DMS53 treated with DMSO at 0.1 percent for 48 hours (cell line): ENCODE results near the gene IREB2.
"Not testable (repeated sequence)": the region's sequence is repeated elsewhere in the genome, so short reads cannot be mapped to it uniquely, and the experiment has no call there.

ENCODE experiments used
- DNase-seq: peaks from one replicate; lab custom pipeline; 2025; ENCODE audit not compliant: unreplicated experiment; lab: John Stamatoyannopoulos, UW

IREB2 gene, protein sequence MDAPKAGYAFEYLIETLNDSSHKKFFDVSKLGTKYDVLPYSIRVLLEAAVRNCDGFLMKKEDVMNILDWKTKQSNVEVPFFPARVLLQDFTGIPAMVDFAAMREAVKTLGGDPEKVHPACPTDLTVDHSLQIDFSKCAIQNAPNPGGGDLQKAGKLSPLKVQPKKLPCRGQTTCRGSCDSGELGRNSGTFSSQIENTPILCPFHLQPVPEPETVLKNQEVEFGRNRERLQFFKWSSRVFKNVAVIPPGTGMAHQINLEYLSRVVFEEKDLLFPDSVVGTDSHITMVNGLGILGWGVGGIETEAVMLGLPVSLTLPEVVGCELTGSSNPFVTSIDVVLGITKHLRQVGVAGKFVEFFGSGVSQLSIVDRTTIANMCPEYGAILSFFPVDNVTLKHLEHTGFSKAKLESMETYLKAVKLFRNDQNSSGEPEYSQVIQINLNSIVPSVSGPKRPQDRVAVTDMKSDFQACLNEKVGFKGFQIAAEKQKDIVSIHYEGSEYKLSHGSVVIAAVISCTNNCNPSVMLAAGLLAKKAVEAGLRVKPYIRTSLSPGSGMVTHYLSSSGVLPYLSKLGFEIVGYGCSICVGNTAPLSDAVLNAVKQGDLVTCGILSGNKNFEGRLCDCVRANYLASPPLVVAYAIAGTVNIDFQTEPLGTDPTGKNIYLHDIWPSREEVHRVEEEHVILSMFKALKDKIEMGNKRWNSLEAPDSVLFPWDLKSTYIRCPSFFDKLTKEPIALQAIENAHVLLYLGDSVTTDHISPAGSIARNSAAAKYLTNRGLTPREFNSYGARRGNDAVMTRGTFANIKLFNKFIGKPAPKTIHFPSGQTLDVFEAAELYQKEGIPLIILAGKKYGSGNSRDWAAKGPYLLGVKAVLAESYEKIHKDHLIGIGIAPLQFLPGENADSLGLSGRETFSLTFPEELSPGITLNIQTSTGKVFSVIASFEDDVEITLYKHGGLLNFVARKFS

DNA sequence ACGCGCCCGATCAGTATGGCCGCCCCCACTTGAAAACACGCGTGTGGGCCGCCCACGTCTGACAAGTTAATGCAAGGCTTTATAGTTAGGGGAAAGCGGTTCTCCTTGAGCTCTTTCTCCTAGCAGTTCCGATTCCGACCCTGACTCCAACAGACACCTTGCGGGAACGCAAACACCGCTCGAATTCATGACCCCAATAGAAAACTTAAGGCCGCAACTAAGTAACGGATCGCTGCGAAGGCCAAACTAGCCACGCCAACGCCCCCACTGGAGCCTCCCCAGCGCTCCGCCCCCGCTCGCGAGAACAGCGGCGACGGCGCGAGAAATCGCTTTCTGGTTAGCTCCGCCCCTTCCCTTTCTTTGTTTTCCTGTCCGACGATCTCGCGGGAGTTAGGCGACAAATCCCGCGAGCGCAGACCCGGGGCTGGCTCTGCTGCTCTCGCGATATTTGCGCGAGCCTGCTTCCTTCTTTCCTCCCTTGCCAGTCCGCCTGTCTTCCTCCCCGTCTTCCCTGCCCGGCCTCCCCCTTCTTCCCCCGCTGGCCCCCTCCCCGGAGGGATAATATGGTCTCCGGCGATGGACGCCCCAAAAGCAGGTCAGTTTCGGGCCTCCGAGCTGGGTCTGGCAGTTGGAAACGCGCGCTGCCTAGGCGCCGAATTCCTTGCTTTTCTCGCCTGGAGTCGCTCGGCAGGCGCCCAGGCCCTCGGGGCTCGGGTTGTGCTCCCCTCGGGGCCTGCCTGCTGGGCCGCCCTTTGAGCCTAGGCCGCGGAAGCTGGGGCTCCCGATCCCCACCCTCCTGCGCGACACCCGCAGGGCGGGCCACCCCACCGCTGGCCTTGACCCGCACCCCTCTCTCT, at the start of gene IREB2:
Gene IREB2, plus strand, starts transcription at position 455 of the 857 bp plus-strand sequence. Its CDS starts 122 bp downstream, at position 577.
- DNase-seq, result peak; percentile 93

DNA sequence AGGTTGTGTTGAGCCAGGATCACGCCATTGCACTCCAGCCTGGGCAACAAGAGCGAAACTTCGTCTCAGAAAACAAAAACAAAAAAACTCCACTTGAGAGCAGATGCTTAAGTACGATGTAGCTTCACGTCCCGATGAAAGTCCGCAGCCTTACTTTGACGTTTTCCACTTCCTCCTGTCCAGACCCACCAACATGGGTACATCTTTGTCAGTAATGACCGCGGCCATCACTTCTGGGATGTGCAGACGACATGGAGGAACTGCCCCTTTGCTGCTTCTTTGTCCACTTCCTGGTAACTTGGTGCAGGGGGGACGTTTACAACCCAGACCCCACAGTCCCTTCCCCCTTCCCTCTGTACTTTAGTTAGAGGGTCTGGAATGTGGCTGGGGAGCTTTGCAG, 49.2 kb upstream of the IREB2 start:
- DNase-seq, result no peak

DNA sequence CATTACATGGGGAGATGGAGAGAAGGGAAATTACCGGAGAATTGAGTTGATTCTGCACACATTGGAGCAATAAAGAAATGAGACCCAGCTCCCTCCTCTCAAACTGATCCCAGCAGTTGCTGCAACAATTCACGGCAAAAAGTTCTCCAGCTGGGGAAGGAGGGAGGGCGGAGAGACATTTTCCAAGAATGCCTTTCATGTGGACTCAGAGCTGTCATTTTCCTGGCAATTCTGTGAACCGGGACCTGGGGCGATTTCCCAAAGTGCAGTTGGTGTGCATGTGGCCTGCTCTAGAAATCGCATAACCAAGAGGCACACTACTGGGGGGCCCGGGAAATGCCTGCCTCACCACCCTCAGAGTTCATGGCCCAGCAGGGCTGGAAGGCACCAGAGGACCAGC, 48.7 kb upstream of the IREB2 start:
- no peak for DNase-seq

DNA sequence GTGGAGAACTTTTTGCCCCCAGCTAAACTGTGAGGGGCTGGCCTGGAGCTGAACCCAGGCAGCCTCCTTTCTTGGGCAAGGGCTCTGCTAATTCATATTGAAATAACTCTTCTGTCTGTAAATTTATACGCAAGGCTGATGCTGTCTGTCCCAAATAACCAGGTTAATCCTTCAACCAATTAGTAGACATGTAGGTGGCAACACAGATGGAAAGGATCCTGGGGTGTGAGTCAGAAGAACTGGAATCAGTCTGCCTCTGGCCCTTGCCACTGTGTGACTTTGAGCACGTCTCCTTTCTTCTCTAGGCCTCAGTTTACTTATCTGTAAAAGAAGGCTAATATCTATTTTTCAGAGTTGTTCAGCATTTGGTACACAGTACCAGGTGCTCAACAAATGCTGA, 48.3 kb upstream of the IREB2 start:
- no peak for DNase-seq

DNA sequence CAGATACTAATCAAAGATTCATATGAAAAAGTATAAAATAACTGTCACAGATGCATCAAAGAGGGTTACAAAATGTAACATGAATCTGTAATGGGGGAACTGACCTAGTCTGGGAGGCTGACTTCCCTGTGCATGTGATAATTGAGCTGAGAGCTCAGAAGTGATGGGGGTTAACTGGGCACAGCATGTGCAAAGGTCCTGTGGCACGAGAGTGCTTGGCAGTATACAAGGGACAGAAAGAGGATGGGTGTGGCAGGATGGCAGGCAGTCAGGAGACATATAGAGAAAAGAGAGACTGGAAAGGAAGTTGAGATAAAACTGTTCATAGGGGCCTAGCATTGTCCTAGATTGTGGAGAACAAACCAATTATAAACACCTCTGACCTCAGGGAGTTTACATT, 47.8 kb upstream of the IREB2 start:
- DNase-seq, result no peak

DNA sequence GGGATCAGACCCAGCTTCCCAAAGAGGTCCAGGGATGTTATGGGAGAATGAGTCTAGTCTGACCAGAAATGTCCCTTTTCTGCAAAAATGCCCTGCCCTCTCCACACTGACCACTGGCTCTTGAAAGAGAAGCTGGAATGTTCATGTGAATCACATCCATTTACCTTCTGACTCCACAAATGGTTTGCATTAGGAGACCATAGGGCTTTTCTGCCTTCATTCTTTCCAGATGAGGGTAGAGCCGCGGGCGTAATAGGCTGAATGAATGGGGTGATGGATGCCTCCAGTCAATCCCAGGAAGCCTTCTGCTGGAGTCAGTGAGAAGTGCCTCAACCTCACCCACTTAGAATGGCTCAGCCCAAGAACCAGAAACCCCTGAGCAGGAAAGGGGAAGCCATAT, 47.2 kb upstream of the IREB2 start:
- DNase-seq, result no peak

DNA sequence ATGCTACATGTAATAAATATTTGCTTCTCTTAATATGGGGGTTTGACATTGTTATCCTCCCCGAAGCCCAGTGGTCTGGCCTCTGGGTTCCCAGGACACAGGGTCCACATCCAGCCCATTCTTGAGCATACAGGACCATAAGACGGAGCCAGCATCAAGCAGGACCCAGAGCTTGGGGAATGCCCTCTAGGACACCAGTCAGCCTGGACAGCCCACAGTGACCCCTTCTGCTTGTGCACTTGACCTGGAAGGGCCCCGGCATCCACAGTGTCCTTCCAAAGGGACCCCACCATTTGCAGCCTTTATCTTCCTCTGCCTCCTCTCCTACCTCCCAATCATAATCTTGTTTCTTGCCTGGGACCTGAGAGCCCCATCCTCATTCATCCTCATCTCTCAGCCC, 46.2 kb upstream of the IREB2 start:
- no peak for DNase-seq

DNA sequence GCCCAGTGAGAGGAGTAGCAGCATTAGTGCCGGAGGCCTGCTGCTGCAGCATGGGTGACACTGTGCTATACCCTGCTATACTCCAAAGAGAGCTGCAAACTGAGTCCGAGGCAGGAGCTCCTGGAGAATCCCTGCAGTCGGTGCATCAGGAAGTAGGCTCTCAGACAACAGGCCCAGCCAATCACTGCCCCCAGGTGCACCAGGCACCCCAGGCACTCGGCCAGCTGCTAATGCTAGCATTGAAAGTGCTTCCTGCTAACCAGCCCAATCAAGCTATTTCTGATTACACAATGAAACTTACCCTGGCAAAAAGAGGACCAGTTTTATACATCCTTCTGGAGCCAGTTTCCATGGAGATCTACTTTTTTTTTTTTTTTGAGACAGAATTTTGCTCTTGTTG, 45.6 kb upstream of the IREB2 start:
- peak; percentile 82 for DNase-seq

DNA sequence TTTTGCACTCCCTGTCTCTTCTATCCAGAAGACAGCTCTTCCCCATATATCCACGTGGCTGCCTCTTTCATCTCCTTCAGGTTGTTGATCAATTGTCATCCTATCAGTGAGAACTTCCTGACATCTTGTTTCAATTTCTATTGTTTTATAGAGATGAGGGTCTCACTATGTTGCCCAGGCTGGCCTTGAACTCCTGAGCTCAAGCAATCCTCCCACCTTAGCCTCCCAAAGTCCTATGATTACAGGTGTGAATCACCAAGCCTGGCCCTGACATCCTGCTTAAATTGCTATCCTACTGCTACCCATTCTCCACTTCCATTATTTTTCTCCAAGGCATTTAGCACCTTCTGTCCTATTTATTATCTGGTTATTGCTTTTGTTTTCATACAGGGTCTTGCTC, 44.9 kb upstream of the IREB2 start:
- no peak for DNase-seq

DNA sequence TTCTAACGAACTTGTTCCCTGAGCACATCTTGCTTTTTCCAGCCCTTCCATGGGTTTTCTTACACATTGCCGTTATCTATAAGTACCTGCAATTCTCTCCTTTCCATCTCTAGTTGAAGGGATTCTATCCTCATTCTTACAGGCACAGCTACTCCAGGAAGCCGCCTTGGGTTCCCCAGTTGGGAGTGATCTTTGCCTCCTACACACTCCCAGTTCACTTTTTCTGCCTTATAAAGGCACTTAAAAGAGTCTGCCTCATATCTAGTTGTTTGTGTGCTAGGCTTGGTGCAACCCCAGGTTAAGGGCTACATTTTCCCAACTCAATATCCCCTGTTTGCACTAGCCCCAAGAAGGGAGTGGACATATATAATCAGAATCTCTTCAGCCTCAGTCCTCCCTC, 44.0 kb upstream of the IREB2 start:
- no peak for DNase-seq

DNA sequence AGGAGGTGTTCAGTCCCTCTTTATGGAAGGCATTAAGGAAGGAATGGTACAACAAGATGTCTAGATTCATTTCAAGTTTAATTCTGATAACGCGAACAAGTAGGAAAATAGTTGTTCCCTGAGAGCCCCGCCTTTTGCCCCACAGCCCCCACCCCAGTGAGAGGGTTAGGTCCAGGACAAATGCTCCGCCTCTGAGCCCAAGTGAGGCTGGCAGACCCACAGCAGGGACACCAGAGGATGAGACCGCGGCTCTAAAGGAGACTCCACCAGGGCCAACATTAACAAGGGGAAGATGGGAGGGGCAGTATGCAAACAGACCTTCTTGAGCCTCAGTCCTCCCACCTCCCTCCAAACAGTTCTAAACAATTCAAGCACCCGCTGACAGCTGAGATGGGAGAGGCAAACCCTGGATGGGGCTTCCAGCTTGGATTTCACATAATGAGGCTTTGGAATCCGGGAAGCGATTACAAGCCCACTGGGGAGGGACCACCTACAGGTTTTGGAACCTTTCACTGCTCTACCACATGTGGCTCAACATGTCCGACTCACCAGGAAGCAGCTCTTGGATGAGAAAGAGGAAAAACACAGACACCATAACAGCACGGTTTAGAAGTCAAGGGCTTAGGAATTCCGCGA, 42.9 kb upstream of the IREB2 start:
- DNase-seq, result no peak

DNA sequence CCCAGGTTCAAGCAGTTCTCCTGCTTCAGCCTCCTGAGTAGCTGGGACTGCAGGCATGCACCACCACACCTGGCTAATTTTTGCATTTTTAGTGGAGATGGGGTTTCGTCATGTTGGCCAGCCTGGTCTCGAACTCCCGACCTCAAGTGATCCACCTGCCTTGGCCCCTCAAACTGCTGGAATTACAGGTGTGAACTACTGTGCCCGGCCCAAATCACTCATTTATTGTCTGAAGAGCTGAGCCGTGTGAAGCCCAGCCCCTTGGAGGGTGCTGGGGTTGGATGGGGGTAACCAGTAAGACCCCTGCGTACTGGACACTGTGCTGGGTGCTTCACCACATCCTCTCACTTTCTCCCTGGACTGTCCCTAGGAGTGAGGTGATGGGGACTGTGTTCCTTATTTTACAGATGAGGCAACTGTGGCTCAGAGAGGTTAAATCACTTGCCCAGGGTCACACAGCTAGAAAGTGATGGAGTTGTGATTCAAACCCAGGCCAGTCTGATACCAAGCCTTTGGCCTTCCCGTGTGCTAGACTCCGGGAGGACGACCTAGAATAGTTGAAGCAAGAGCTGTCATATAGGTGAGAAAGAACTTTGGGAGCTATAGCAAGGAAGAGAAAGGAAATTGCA, 41.7 kb upstream of the IREB2 start:
- DNase-seq, result no peak

DNA sequence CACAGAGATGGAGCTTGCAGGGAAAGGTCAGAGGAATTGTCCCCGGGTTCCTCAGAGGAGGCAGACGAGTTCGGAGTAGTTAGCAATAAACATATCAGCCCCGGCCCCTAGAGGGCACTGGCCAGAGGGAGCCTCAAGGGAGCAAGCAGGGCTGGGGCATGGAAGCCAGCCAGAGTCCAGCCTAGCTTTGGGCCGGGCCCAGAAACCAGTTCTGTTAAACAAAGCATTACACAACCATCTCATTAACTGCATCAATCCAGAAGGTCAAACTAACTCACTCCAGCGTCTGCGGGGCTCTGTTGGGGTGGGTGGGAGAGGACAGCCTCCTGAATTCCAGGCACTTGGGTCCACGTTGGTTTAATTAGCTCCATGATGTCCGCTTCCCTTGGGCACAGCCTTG, 41.0 kb upstream of the IREB2 start:
- DNase-seq, result no peak

DNA sequence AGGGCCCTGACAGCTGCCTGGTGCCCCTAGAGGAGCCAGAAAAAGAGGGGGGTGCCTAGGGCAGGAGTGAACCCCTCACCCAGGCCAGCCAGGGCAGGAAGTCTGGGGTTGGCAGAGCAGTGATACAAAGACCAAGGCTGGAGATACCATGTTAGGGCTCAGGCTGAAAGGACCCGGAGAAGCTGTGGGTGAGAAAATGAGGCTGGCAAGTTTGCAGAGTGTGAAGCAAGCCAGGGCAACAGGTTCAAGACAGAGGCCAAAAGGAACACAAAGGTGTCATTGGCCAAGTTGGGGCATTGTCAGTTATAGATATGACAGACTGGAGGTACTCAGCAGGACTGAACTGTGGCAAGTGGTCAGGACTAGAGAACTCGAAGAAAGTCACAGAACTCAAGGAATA, 40.6 kb upstream of the IREB2 start:
- DNase-seq, result no peak

DNA sequence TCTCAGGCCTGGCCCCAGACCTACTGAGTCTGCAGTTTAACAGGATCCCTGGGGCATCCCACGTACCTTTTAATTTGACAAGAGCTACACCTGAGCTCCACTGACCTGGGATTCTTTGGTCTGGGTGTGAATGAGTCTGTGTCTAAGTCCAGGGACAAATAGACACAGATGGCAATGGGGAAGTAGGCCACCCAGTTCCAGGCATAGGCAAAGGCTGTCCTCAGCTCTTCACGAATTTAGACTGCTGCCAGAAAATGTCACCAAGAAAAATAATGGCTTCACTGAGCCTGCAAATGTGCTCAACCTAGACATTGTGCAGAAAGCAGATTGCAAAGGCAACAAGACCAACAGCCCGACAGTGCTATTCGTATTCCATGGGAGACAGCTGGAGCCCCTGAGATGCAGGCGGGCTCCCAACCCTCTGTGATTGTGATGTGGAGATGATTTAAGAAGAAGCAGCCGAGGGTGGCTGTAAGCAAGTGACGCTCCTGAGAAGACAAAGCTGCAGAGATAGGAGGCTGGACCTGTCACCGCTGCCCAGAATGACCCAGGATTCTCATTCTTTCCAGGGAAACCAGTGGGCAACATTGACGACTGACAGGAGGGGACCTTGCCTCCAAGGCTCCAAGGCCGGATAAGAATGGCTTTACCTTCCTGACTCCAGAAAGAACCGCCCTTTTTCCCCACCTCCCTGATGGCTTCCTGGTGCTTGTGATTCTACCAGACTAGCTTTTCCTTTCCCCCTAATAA, 39.8 kb upstream of the IREB2 start:
- no peak for DNase-seq

DNA sequence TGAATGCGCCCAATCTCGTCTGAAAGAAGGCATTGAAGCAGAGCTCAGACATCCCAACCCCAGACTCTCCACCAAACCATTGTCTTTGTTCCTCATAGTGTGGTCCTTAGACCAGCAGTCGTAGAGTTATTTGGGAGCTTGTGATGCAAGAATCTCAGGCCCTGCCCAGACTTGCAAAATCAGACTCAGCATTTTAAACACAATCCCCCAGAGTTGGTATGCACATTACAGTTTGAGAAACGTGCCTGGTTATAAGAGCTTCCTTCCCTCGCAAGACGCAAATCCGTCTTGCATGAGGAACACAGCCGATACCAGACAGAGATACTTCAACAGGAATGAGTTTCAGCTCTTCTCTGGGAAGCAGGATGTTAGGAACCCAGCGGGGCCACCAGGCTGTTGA, 38.9 kb upstream of the IREB2 start:
- no peak for DNase-seq

DNA sequence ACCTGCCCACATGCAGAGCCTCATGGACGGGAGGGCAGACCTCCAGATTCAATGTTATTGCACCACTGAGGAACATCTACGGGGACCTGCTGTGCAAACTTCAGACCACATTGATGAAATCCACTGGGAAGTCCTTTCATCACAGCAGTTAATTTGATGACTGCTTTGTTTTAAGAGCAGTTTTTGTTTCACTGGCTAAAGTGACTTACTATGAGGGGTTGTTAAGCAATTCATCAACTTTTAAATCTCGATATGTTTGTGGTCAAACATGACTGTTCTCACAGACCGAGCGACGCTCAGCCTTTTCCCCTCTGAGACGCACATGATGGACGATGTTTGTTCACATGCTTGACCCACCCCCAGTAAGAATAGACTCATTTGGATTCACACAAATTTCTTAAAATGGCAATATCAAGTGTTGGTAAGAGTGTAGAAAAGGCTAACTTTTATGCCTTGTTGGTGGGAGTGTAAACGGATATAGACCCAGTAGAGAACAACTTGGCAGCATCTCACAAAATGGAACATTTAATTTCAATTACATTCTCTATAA, 35.9 kb upstream of the IREB2 start:
- DNase-seq, result no peak

DNA sequence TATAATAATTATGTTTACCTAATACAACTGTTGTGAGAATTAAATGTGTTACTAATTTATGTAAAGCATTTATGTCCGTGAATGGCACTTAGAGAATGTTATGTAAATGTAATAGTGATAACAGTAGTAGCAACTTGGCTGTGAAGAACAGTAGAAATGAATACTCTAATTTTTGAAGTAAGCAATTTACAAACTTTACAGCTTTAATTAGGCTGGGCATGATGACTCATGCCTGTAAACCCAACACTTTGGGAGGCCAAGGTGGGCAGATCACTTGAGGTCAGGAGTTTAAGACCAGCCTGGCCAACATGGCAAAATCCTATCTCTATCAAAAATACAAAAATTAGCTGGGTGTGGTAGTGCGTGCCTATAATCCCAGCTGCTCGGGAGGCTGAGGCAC, 33.9 kb upstream of the IREB2 start:
- no peak for DNase-seq

DNA sequence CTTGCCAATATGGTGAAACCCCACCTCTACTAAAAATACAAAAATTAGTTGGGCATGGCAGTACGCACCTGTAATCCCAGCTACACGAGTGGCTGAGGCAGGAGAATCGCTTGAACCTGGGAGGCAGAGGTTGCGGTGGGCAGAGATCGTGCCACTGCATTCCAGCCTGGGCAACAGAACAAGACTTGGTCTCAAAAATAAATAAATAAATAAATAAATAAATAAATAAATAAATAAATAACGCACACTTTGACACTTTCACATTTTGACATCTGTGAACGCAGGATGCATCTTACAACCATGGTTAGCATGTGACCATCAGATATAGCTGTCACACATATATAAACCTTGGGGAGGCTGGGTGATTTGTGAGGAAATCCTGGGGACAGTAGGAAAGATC, 33.2 kb upstream of the IREB2 start:
- DNase-seq, result not testable (repeated sequence)
